NCI-H446 treated with DMSO at 0.1 percent for 48 hours (cell line): Measurements from ENCODE around the gene GFER.
"Not testable (repeated sequence)": the region's sequence is repeated elsewhere in the genome, so short reads cannot be mapped to it uniquely, and the experiment has no call there.

Experiments used
- DNase-seq: peaks from one replicate; lab custom pipeline; 2025; lab: John Stamatoyannopoulos, UW

Gene GFER

GRCh38 chr16:1983544-1984346 lies at the start of gene GFER:
Gene GFER (plus strand): TSS chr16:1984193. CDS start chr16:1984219, 26 bp downstream.
- DNase-seq: peak; percentile 64

GRCh38 chr16:1936945-1937479 lies 47.0 kb upstream of the GFER start:
- no peak for DNase-seq

GRCh38 chr16:1938316-1938715 lies 45.7 kb upstream of the GFER start:
- DNase-seq: no peak

- no peak for DNase-seq
Measured at GRCh38 chr16:1938910-1939309, 45.1 kb upstream of the GFER start.

- not testable (repeated sequence) for DNase-seq
Measured at GRCh38 chr16:1939833-1940232, 44.2 kb upstream of the GFER start.

- no peak for DNase-seq
Measured at GRCh38 chr16:1940273-1941161, 43.5 kb upstream of the GFER start.

- no peak for DNase-seq
Measured at GRCh38 chr16:1941162-1942046, 42.6 kb upstream of the GFER start.

- DNase-seq: no peak
Measured at GRCh38 chr16:1942047-1942809, 41.8 kb upstream of the GFER start.

GRCh38 chr16:1942810-1943726 lies 40.9 kb upstream of the GFER start, which contains the start of gene MSRB1:
Gene MSRB1 (minus strand): TSS chr16:1943199. CDS start chr16:1943156, 43 bp downstream.
- DNase-seq: peak; percentile 93

- DNase-seq: no peak
Measured at GRCh38 chr16:1944612-1945199, 39.3 kb upstream of the GFER start.

GRCh38 chr16:1945559-1946391 lies 38.2 kb upstream of the GFER start:
- no peak for DNase-seq

GRCh38 chr16:1946495-1947368 lies 37.3 kb upstream of the GFER start:
- no peak for DNase-seq

GRCh38 chr16:1947369-1947670 lies 36.7 kb upstream of the GFER start:
- no peak for DNase-seq

GRCh38 chr16:1949507-1949906 lies 34.5 kb upstream of the GFER start:
- no peak for DNase-seq

- DNase-seq: no peak
Measured at GRCh38 chr16:1950047-1950446, 33.9 kb upstream of the GFER start.

GRCh38 chr16:1950559-1950958 lies 33.4 kb upstream of the GFER start:
- no peak for DNase-seq

- DNase-seq: no peak
Measured at GRCh38 chr16:1953734-1954133, 30.3 kb upstream of the GFER start.
